Endothelial cell (in vitro differentiated cells): ENCODE measurements around the gene ZNF787. TPM values are rescaled to one million over a fixed set of nuclear protein-coding genes. Genes with fewer than 3 reads are reported as not detected.
"Not testable (repeated sequence)": the region's sequence is repeated elsewhere in the genome, so short reads cannot be mapped to it uniquely, and the experiment has no call there.

Experiments
- DNase-seq: peaks from one replicate; pipeline ENCODE4 v3.0.0; 2021; ENCODE audit warnings: low spot score
- H3K27ac Mint-ChIP-seq: one replicate; pipeline ENCODE4 v1.8.0; 2021; ENCODE audit warnings: mixed read lengths, inconsistent platforms; ENCODE audit not compliant: unreplicated experiment
- H3K27me3 Mint-ChIP-seq: one replicate; pipeline ENCODE4 v1.8.0; 2021; ENCODE audit warnings: mild to moderate bottlenecking, moderate library complexity, mixed read lengths, inconsistent platforms; ENCODE audit not compliant: unreplicated experiment
- H3K36me3 Mint-ChIP-seq: one replicate; pipeline ENCODE4 v1.8.0; 2021; ENCODE audit warnings: mild to moderate bottlenecking, low read depth, mixed read lengths, inconsistent platforms; ENCODE audit not compliant: unreplicated experiment
- H3K4me1 Mint-ChIP-seq: one replicate; pipeline ENCODE4 v1.8.0; 2021; ENCODE audit warnings: mild to moderate bottlenecking, mixed read lengths, inconsistent platforms; ENCODE audit not compliant: unreplicated experiment
- H3K4me3 Mint-ChIP-seq: one replicate; pipeline ENCODE4 v1.8.0; 2021; ENCODE audit warnings: mild to moderate bottlenecking, mixed read lengths, inconsistent platforms; ENCODE audit not compliant: unreplicated experiment
- H3K9me3 Mint-ChIP-seq: one replicate; pipeline ENCODE4 v1.8.0; 2021; ENCODE audit warnings: mixed read lengths, inconsistent platforms; ENCODE audit not compliant: unreplicated experiment
- CTCF ChIP-seq: fragments of 200-600 bp; sonication (generic); IDR thresholded peaks from one replicate; pipeline ENCODE4 v1.5.0; 2021; ENCODE audit warnings: antibody characterized with exemption; ENCODE audit not compliant: unreplicated experiment
- total RNA-seq: library from RNA; stranded (reverse); fragmentation: NEBNext Ultra II Directional; extraction: Animal tissue kit (Norgen Biotek cat#: 25700); gene quantifications from one replicate; pipeline ENCODE4 v1.2.1, GENCODE V29; 2021; ENCODE audit not compliant: unreplicated experiment

Gene ZNF787
- total RNA-seq, 1 donor from 2014 or later = 31.2 TPM

GRCh38 chr19:56149656-56150038 is 28.6 kb upstream of the ZNF787 start:
- peak overlapping the region; percentile 85 for H3K4me3 Mint-ChIP-seq
- peaks cover 5% of the 10 kb centered on the region for H3K27me3 Mint-ChIP-seq
- no peak for DNase-seq
- H3K27ac Mint-ChIP-seq = no peak overlapping the region
- peaks cover 20% of the 10 kb centered on the region for H3K4me1 Mint-ChIP-seq
- TF ChIP-seq CTCF = no peak
- no peaks in the 10 kb centered on the region for H3K9me3 Mint-ChIP-seq
- H3K36me3 Mint-ChIP-seq = peaks cover 23% of the 10 kb centered on the region

- H3K27me3 Mint-ChIP-seq, H3K4me3 Mint-ChIP-seq, H3K9me3 Mint-ChIP-seq, H3K27ac Mint-ChIP-seq, DNase-seq: not testable (repeated sequence)
- peaks cover 19% of the 10 kb centered on the region for H3K4me1 Mint-ChIP-seq
- H3K36me3 Mint-ChIP-seq = peaks cover 23% of the 10 kb centered on the region
Measured at GRCh38 chr19:56148955-56149655, 28.0 kb upstream of the ZNF787 start.

GRCh38 chr19:56148096-56148495 is 27.0 kb upstream of the ZNF787 start:
- Mint-ChIP-seq H3K27ac (no peak overlapping the region), H3K36me3 (peaks cover 18% of the 10 kb centered on the region), H3K27me3 (peaks cover 8% of the 10 kb centered on the region), H3K4me3 (peak overlapping the region; percentile 56), H3K4me1 (peaks cover 14% of the 10 kb centered on the region), H3K9me3 (no peaks in the 10 kb centered on the region)
- no peak for TF ChIP-seq CTCF
- DNase-seq = no peak

GRCh38 chr19:56147307-56147706 is 26.2 kb upstream of the ZNF787 start:
- peaks cover 6% of the 10 kb centered on the region for H3K4me1 Mint-ChIP-seq
- TF ChIP-seq CTCF = no peak
- H3K27ac Mint-ChIP-seq = no peak overlapping the region
- no peaks in the 10 kb centered on the region for H3K9me3 Mint-ChIP-seq
- H3K4me3 Mint-ChIP-seq = no peak overlapping the region
- peaks cover 18% of the 10 kb centered on the region for H3K36me3 Mint-ChIP-seq
- no peak for DNase-seq
- peaks cover 5% of the 10 kb centered on the region for H3K27me3 Mint-ChIP-seq

GRCh38 chr19:56146904-56147303 is 25.8 kb upstream of the ZNF787 start:
- Mint-ChIP-seq H3K4me1 (peaks cover 8% of the 10 kb centered on the region), H3K4me3 (no peak overlapping the region), H3K9me3 (no peaks in the 10 kb centered on the region), H3K27me3 (peaks cover 5% of the 10 kb centered on the region), H3K27ac (no peak overlapping the region), H3K36me3 (peaks cover 18% of the 10 kb centered on the region)
- no peak for DNase-seq
- TF ChIP-seq CTCF = no peak
